T-cell (primary cell): ENCODE measurements around the gene RILPL1. TPM values are rescaled to one million over a fixed set of nuclear protein-coding genes. Genes with fewer than 3 reads are reported as not detected.

Experiments used
- ATAC-seq, 4 experiments: fragments of 200-7000 bp in 3 of 4; fragments of 150-1000 bp in 1 of 4; cut with Tn5 transposase; replicated peaks in 1 of 4; 1 replicate in 3 of 4; 2 replicates in 1 of 4; pipeline ENCODE4 v1.10.0; 2021; ENCODE audit warnings: moderate library complexity in 3 of 4, mild to moderate bottlenecking in 2 of 4, moderate number of reproducible peaks in 1 of 4
- CTCF ChIA-PET, 2 donors: fragments of 300-600 bp; sonication (Branson Sonifier 250); formaldehyde crosslinking; loops; one replicate each; lab custom pipeline; 2022; ENCODE audit warnings: antibody characterized with exemption in 2 of 2; lab: Charles Lee
- POLR2A ChIA-PET, 2 donors: fragments of 300-600 bp; sonication (Branson Sonifier 250); formaldehyde crosslinking; loops; one replicate each; lab custom pipeline; 2022; ENCODE audit warnings: antibody characterized with exemption in 2 of 2; lab: Charles Lee
- DNase-seq, 35 experiments: peaks; one replicate each; pipeline versions ENCODE4 v3.0.0 to v3.0.0-alpha.2; 2013 to 2023
- H3K27ac ChIP-seq: one replicate; pipeline ENCODE4 v1.5.1; 2013; ENCODE audit warnings: low read length
- H3K27me3 ChIP-seq, 2 experiments: replicated peaks in 1 of 2; 1 replicate in 1 of 2; 2 replicates in 1 of 2; pipeline versions ENCODE4 v1.6.1 to v1.7.0; 2013; ENCODE audit warnings: low read length in 1 of 2, mixed read lengths in 1 of 2; ENCODE audit not compliant: control insufficient read depth in 2 of 2, insufficient read depth in 2 of 2; ENCODE audit errors: extremely low read depth in 1 of 2
- H3K36me3 ChIP-seq, 2 donors: 1 replicate in 1 of 2; 2 replicates in 1 of 2; pipeline versions ENCODE4 v1.6.1 to v1.7.0; 2013; ENCODE audit warnings: low read length in 1 of 2; ENCODE audit not compliant: control insufficient read depth in 2 of 2, insufficient read depth in 1 of 2; ENCODE audit errors: extremely low read depth in 1 of 2
- H3K4me1 ChIP-seq, 2 experiments: 1 replicate in 1 of 2; 2 replicates in 1 of 2; pipeline versions ENCODE4 v1.6.1 to v1.7.0; 2013; ENCODE audit warnings: low read length in 2 of 2, mixed read lengths in 1 of 2; ENCODE audit not compliant: insufficient read depth in 2 of 2, control insufficient read depth in 1 of 2; ENCODE audit errors: extremely low read depth in 1 of 2
- H3K4me3 ChIP-seq, 2 donors: 1 replicate in 1 of 2; 2 replicates in 1 of 2; pipeline versions ENCODE4 v1.5.1 to v1.7.0; 2013; ENCODE audit warnings: mild to moderate bottlenecking in 2 of 2, low read length in 1 of 2, moderate library complexity in 1 of 2; ENCODE audit not compliant: control insufficient read depth in 1 of 2; ENCODE audit errors: extremely low read depth in 1 of 2
- H3K9me3 ChIP-seq: 2 replicates; pipeline ENCODE4 v1.7.0; 2013
- H3K27ac Mint-ChIP-seq, 2 donors: one replicate each; pipeline ENCODE4 v1.8.0; 2020 to 2021; ENCODE audit warnings: mild to moderate bottlenecking in 2 of 2, mixed read lengths in 2 of 2
- H3K27me3 Mint-ChIP-seq, 2 donors: one replicate each; pipeline ENCODE4 v1.8.0; 2021 to 2022; ENCODE audit warnings: mixed read lengths in 2 of 2
- H3K36me3 Mint-ChIP-seq: one replicate; pipeline ENCODE4 v1.8.0; 2021; ENCODE audit warnings: mixed read lengths
- H3K4me1 Mint-ChIP-seq, 3 donors: one replicate each; pipeline ENCODE4 v1.8.0; 2020 to 2022; ENCODE audit warnings: mixed read lengths in 3 of 3, mild to moderate bottlenecking in 1 of 3
- H3K4me3 Mint-ChIP-seq, 3 donors: one replicate each; pipeline ENCODE4 v1.8.0; 2020 to 2022; ENCODE audit warnings: mild to moderate bottlenecking in 3 of 3, mixed read lengths in 3 of 3, moderate library complexity in 3 of 3
- H3K9me3 Mint-ChIP-seq, 3 donors: one replicate each; pipeline ENCODE4 v1.8.0; 2020 to 2022; ENCODE audit warnings: mixed read lengths in 3 of 3
- WGBS: methylation state at CpG from one replicate; pipeline ENCODE4 v1.1.5; 2013; ENCODE audit warnings: missing lambda C conversion rate; ENCODE audit not compliant: insufficient coverage; 5-methylcytosine and 5-hydroxymethylcytosine counted together
- total RNA-seq, 35 experiments: library from RNA in 6 of 35; stranded (reverse) in 6 of 35; fragments of 120-200 nt in 1 of 35; gene quantifications; one replicate each; pipeline versions ENCODE4 v1.2.1 to v1.2.4 and lab custom pipeline; 2013 to 2026

The RILPL1 gene
- total RNA-seq, 5 donors from 2014 or later (not counting 1 experiment from before 2014, with no cell fraction given) = 2.8 to 8.9 (median 6.1) TPM

DNA sequence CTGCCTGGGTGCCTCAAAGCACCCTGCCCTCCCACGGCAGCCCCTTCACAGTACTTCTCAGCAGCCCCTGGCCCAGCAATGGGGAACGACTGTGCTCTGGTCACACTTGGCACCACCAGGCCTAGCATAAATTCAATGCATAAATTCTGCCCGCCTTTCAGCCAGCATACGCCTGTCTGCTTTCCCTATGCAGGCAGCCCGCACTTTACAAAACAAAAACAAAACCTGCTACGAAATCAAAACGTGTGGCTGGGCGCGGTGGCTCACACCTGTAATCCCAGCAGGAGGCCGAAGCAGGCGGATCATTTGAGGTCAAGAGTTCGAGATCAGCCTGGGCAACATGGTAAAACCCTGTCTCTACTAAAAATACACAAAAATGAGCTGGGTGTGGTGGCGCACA lies 42.0 kb downstream of the RILPL1 start:
- Histone ChIP-seq H3K4me1 (no peaks in the 10 kb centered on the region), H3K4me3 (no peak overlapping the region), H3K27me3 (peaks cover 0 to 3% of the 10 kb centered on the region in 2 experiments), H3K36me3 (no peaks in the 10 kb centered on the region), H3K27ac (no peak overlapping the region), H3K9me3 (no peaks in the 10 kb centered on the region)
- no peaks in the 10 kb centered on the region for H3K36me3 Mint-ChIP-seq
- H3K4me1 Mint-ChIP-seq = no peaks in the 10 kb centered on the region
- WGBS = 98% methylated on average over 10 of the region's 13 CpGs
- ChIA-PET POLR2A (no interaction called here), CTCF (no interaction called here)
- H3K9me3 Mint-ChIP-seq = no peaks in the 10 kb centered on the region
- no peak overlapping the region for H3K4me3 Mint-ChIP-seq
- no peak overlapping the region for H3K27ac Mint-ChIP-seq
- ATAC-seq (no peak), DNase-seq (no peak)
- no peaks in the 10 kb centered on the region for H3K27me3 Mint-ChIP-seq

DNA sequence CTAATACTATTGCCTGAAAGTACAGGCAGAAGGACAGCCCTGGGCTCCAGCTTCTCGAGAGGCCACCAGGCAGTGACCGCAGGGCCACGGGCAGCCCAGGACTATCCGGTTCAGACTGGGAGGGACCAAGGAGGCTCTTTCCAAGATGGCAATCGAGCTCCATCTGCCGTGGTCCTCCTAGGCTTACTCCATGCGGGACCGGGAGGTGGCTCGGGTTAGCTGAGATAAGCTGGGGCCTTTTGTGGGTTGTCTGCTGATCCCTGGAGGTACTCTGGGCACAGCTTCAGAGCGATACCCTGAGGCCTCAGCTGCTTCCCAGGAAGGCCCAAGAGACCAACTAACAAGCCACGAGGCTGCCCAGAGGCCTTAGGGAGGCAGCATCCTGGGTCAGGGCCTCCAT lies 42.5 kb downstream of the RILPL1 start:
- Mint-ChIP-seq H3K4me1 (peaks cover 0 to 2% (median 0%) of the 10 kb centered on the region in 3 donors), H3K36me3 (no peaks in the 10 kb centered on the region), H3K27ac (no peak overlapping the region), H3K27me3 (no peaks in the 10 kb centered on the region), H3K4me3 (no peak overlapping the region), H3K9me3 (no peaks in the 10 kb centered on the region)
- no peak overlapping the region for H3K27ac ChIP-seq
- no peaks in the 10 kb centered on the region for H3K36me3 ChIP-seq
- ATAC-seq (no peak), DNase-seq (no peak)
- ChIA-PET CTCF (interaction anchor here in 1 of 2 donors (0.7 kb wide), 1 partner anchor 158 kb away, joined by 4 read pairs; no protein-coding TSS in a partner anchor), POLR2A (no interaction called here)
- no peaks in the 10 kb centered on the region for H3K4me1 ChIP-seq
- no peaks in the 10 kb centered on the region for H3K9me3 ChIP-seq
- peaks cover 0 to 3% of the 10 kb centered on the region in 2 experiments for H3K27me3 ChIP-seq
- H3K4me3 ChIP-seq = no peak overlapping the region
- whole genome bisulfite sequencing = 96% methylated on average over 11 of the region's 11 CpGs

DNA sequence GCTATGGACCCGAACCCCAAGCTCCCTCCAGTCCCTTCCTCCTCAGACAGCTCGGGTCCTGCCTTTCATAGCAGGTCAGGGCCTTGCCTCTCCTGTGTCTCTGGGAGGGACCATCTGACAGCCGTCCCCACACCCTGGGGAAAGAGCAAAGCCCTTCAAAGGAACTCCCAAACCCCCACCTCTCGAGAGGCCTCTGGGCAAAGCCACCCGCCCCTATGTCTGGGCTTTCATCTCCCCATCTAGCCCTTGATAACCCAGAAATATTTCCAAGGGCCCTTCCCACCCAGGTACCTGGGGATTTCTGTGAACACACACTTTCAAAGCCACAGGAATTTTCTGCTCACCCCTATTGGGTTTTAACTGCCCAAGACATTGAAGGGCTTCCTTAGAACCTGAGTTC lies 43.4 kb downstream of the RILPL1 start:
- Histone ChIP-seq H3K27me3 (peaks cover 0 to 3% of the 10 kb centered on the region in 2 experiments), H3K9me3 (no peaks in the 10 kb centered on the region), H3K27ac (no peak overlapping the region), H3K4me3 (no peak overlapping the region), H3K4me1 (no peaks in the 10 kb centered on the region), H3K36me3 (no peaks in the 10 kb centered on the region)
- no peaks in the 10 kb centered on the region for H3K27me3 Mint-ChIP-seq
- ChIA-PET POLR2A (no interaction called here), CTCF (no interaction called here)
- H3K9me3 Mint-ChIP-seq = no peaks in the 10 kb centered on the region
- H3K36me3 Mint-ChIP-seq = no peaks in the 10 kb centered on the region
- 73% methylated on average over 2 of the region's 5 CpGs for WGBS
- H3K4me3 Mint-ChIP-seq = no peak overlapping the region
- no peak overlapping the region for H3K27ac Mint-ChIP-seq
- peaks cover 1 to 4% (median 3%) of the 10 kb centered on the region in 3 donors for H3K4me1 Mint-ChIP-seq
- ATAC-seq (no peak), DNase-seq (no peak)

DNA sequence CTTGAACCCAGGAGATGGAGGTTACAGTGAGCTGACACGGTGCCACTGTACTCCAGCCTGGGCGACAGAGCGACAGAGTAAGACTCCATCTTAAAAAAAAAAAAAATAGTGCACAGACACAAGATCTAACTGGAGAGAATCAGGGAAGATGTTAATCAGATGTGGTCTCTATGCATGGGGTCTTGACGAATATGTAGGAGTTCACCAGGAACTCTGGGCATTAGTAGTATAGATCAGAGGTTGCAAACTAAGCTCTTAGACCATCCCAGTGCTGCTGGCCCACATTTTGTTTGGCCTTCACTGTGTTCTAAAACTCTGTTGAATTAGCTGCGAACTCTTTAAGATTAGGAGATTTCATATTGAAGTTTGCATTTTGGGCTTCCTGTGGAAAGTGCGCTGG lies 43.9 kb downstream of the RILPL1 start:
- Mint-ChIP-seq H3K9me3 (no peaks in the 10 kb centered on the region), H3K4me3 (no peak overlapping the region), H3K36me3 (no peaks in the 10 kb centered on the region), H3K4me1 (peaks cover 6 to 9% (median 9%) of the 10 kb centered on the region in 3 donors), H3K27ac (no peak overlapping the region), H3K27me3 (no peaks in the 10 kb centered on the region)
- H3K4me3 ChIP-seq = no peak overlapping the region
- H3K27ac ChIP-seq = no peak overlapping the region
- no peak for ATAC-seq
- no peaks in the 10 kb centered on the region for H3K9me3 ChIP-seq
- H3K36me3 ChIP-seq = no peaks in the 10 kb centered on the region
- no peak for DNase-seq
- POLR2A ChIA-PET = no interaction called here
- WGBS = 100% methylated on average over 2 of the region's 6 CpGs
- CTCF ChIA-PET = no interaction called here
- H3K4me1 ChIP-seq = peaks cover 0 to 5% of the 10 kb centered on the region in 2 experiments
- H3K27me3 ChIP-seq = peaks cover 0 to 3% of the 10 kb centered on the region in 2 experiments

DNA sequence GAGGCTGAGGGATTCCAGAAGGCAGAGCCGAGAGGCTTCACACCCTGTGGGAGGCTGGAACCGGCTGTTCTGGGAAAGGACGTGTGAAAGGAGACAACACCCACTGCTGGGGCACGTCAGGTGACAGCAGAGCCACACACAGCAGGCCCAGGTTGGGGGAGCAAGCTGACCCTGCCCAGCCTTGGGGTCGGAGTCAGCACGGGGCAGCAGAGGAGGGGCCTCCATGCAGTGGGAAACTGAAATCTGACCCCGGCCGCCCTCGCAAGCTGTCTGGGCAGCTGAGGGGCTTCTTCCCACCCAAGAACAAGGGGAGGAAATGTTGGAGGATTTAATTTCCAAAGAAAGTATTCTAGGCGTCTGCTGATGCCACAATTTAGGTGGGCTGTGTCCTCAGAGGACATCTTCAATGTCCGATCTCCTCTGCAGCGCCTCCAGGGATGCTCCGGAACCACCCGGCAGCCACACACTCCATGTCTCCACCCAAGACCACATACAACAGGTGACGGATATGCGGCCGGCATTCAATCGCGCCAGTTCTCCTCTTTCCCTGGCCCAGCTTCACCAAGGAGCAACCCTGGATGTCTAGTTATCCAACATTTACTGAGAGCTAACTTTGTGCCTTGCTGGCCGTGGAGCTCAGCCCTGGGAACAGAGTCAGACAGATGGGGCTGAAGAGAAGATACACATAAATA lies 44.8 kb downstream of the RILPL1 start:
- POLR2A ChIA-PET = interaction anchor here in 1 of 2 donors (0.6 kb wide), 1 partner anchor 56 kb away, joined by 3 read pairs; no protein-coding TSS in a partner anchor
- CTCF ChIA-PET = no interaction called here

DNA sequence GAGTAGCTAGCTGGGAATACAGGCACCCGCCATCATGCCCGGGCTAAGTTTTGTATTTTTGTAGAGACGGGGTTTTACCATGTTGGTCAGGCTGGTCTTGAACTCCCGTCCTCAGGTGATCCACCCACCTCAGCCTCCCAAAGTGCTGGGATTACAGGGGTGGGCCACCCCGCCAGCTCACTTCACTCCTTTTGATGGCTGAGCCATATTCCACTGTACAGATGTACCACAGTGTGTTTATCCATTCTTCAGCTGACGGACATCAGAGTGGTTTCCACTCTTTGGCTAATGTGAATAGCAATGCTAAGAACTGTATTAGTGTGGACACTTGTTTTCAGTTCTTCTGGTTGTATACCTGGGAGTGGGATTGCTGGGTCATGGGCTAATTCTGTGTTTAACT lies 46.1 kb downstream of the RILPL1 start:
- no peaks in the 10 kb centered on the region for H3K9me3 ChIP-seq
- ChIA-PET POLR2A (no interaction called here), CTCF (no interaction called here)
- H3K4me3 Mint-ChIP-seq = no peak overlapping the region
- WGBS = 100% methylated on average over 1 of the region's 6 CpGs
- H3K27ac Mint-ChIP-seq = no peak overlapping the region
- DNase-seq = no peak
- H3K27me3 Mint-ChIP-seq = no peaks in the 10 kb centered on the region
- ATAC-seq = no peak
- peaks cover 0 to 3% of the 10 kb centered on the region in 2 experiments for H3K27me3 ChIP-seq
- no peaks in the 10 kb centered on the region for H3K9me3 Mint-ChIP-seq
- H3K36me3 Mint-ChIP-seq = no peaks in the 10 kb centered on the region
- H3K36me3 ChIP-seq = no peaks in the 10 kb centered on the region
- H3K4me1 Mint-ChIP-seq = peaks cover 17 to 27% (median 25%) of the 10 kb centered on the region in 3 donors
- H3K4me3 ChIP-seq = no peak overlapping the region
- H3K27ac ChIP-seq = no peak overlapping the region
- peaks cover 7 to 17% of the 10 kb centered on the region in 2 experiments for H3K4me1 ChIP-seq

More for the DNA sequence above, 44.8 kb downstream of the RILPL1 start:
- no peaks in the 10 kb centered on the region for H3K36me3 ChIP-seq
- DNase-seq (no peak), ATAC-seq (no peak)
- H3K27ac Mint-ChIP-seq = no peak overlapping the region
- no peak overlapping the region for H3K4me3 ChIP-seq
- H3K36me3 Mint-ChIP-seq = no peaks in the 10 kb centered on the region
- peaks cover 4 to 14% of the 10 kb centered on the region in 2 experiments for H3K4me1 ChIP-seq
- H3K27me3 Mint-ChIP-seq = no peaks in the 10 kb centered on the region
- peaks cover 15 to 18% (median 18%) of the 10 kb centered on the region in 3 donors for H3K4me1 Mint-ChIP-seq
- no peak overlapping the region for H3K27ac ChIP-seq
- 94% methylated on average over 18 of the region's 20 CpGs for WGBS
- H3K9me3 ChIP-seq = no peaks in the 10 kb centered on the region
- H3K9me3 Mint-ChIP-seq = no peaks in the 10 kb centered on the region
- H3K27me3 ChIP-seq = peaks cover 0 to 3% of the 10 kb centered on the region in 2 experiments
- H3K4me3 Mint-ChIP-seq = no peak overlapping the region
